CD14-positive monocyte (primary cell): ENCODE measurements around the gene NKAIN2. TPM values are rescaled to one million over a fixed set of nuclear protein-coding genes. Genes with fewer than 3 reads are reported as not detected.

Experiments used
- DNase-seq, 3 donors: peaks; one replicate each; pipeline ENCODE4 v3.0.0-alpha.2; 2011 to 2022
- H2AFZ ChIP-seq: 2 replicates; pipeline ENCODE4 v1.6.0; 2012; ENCODE audit warnings: mild to moderate bottlenecking, low read depth, low read length, inconsistent platforms; ENCODE audit not compliant: insufficient read depth, poor library complexity, severe bottlenecking
- H3K27ac ChIP-seq, 2 donors: 1 replicate in 1 of 2; 2 replicates in 1 of 2; pipeline ENCODE4 v1.5.1; 2012 to 2013; ENCODE audit warnings: low read length in 2 of 2, control low read depth in 1 of 2, inconsistent platforms in 1 of 2, low read depth in 1 of 2, mild to moderate bottlenecking in 1 of 2
- H3K27me3 ChIP-seq, 2 donors: one replicate each; pipeline versions ENCODE4 v1.6.0 to v1.6.1; 2011 to 2013; ENCODE audit warnings: low read length in 2 of 2; ENCODE audit not compliant: control insufficient read depth in 2 of 2, insufficient read depth in 2 of 2
- H3K36me3 ChIP-seq, 2 donors: replicated peaks in 1 of 2; 1 replicate in 1 of 2; 2 replicates in 1 of 2; pipeline versions ENCODE4 v1.5.1 to v1.6.1; 2012 to 2013; ENCODE audit warnings: low read length in 2 of 2, control low read depth in 1 of 2, inconsistent platforms in 1 of 2, mild to moderate bottlenecking in 1 of 2; ENCODE audit not compliant: insufficient read depth in 2 of 2, control insufficient read depth in 1 of 2
- H3K4me1 ChIP-seq, 2 donors: 1 replicate in 1 of 2; 2 replicates in 1 of 2; pipeline versions ENCODE4 v1.5.1 to v1.6.1; 2012 to 2013; ENCODE audit warnings: low read length in 2 of 2, control low read depth in 1 of 2, inconsistent platforms in 1 of 2, mild to moderate bottlenecking in 1 of 2, moderate library complexity in 1 of 2; ENCODE audit not compliant: insufficient read depth in 2 of 2, control insufficient read depth in 1 of 2
- H3K4me2 ChIP-seq: replicated peaks from 2 replicates; pipeline ENCODE3; 2012; ENCODE audit warnings: low read length, moderate library complexity, mild to moderate bottlenecking; ENCODE audit not compliant: poor library complexity, severe bottlenecking; ENCODE audit errors: extremely low read depth
- H3K4me3 ChIP-seq, 3 experiments: fragments of 200-600 bp in 1 of 3; sonication (generic) in 1 of 3; replicated peaks in 1 of 3; 1 replicate in 2 of 3; 2 replicates in 1 of 3; pipeline ENCODE4 v1.5.1; 2011 to 2013; ENCODE audit warnings: low read length in 3 of 3, mild to moderate bottlenecking in 3 of 3, control low read depth in 2 of 3, low read depth in 2 of 3, inconsistent platforms in 1 of 3, moderate library complexity in 1 of 3
- H3K79me2 ChIP-seq: 2 replicates; pipeline ENCODE4 v1.6.0; 2012; ENCODE audit warnings: mild to moderate bottlenecking, control low read depth, inconsistent platforms, low read length, moderate library complexity; ENCODE audit not compliant: insufficient read depth
- H3K9ac ChIP-seq: 2 replicates; pipeline ENCODE4 v1.6.0; 2017; ENCODE audit warnings: low read length, mild to moderate bottlenecking; ENCODE audit not compliant: insufficient read depth, poor library complexity, severe bottlenecking
- H3K9me3 ChIP-seq, 2 donors: replicated peaks in 1 of 2; 1 replicate in 1 of 2; 2 replicates in 1 of 2; pipeline versions ENCODE4 v1.5.1 to v1.6.1; 2012 to 2013; ENCODE audit warnings: low read length in 2 of 2, control low read depth in 1 of 2; ENCODE audit not compliant: control insufficient read depth in 1 of 2, insufficient read depth in 1 of 2
- H4K20me1 ChIP-seq: 2 replicates; pipeline ENCODE4 v1.6.0; 2012; ENCODE audit warnings: mild to moderate bottlenecking, low read length, control low read depth, moderate library complexity; ENCODE audit not compliant: insufficient read depth
- H3K27ac Mint-ChIP-seq, 7 donors: one replicate each; pipeline ENCODE4 v1.8.0; 2020; ENCODE audit warnings: mild to moderate bottlenecking in 7 of 7, mixed read lengths in 7 of 7, moderate library complexity in 6 of 7, inconsistent platforms in 2 of 7
- H3K27me3 Mint-ChIP-seq, 3 donors: one replicate each; pipeline ENCODE4 v1.8.0; 2021 to 2022; ENCODE audit warnings: low read depth in 3 of 3, mild to moderate bottlenecking in 3 of 3, mixed read lengths in 3 of 3, moderate library complexity in 3 of 3, inconsistent platforms in 1 of 3
- H3K36me3 Mint-ChIP-seq, 2 donors: one replicate each; pipeline ENCODE4 v1.8.0; 2020; ENCODE audit warnings: mixed read lengths in 2 of 2, inconsistent platforms in 1 of 2, mild to moderate bottlenecking in 1 of 2
- H3K4me1 Mint-ChIP-seq: one replicate; pipeline ENCODE4 v1.8.0; 2020; ENCODE audit warnings: mild to moderate bottlenecking, mixed read lengths
- H3K4me3 Mint-ChIP-seq, 2 donors: one replicate each; pipeline ENCODE4 v1.8.0; 2020; ENCODE audit warnings: mild to moderate bottlenecking in 2 of 2, mixed read lengths in 2 of 2, moderate library complexity in 1 of 2
- H3K9me3 Mint-ChIP-seq, 7 donors: one replicate each; pipeline ENCODE4 v1.8.0; 2020 to 2022; ENCODE audit warnings: mixed read lengths in 7 of 7, mild to moderate bottlenecking in 6 of 7, moderate library complexity in 6 of 7, inconsistent platforms in 2 of 7
- CTCF ChIP-seq: fragments of 200-600 bp; IDR thresholded peaks from one replicate; pipeline ENCODE4 v1.8.0; 2022; ENCODE audit warnings: antibody characterized with exemption, mild to moderate bottlenecking
- WGBS: methylation state at CpG from one replicate; pipeline ENCODE4 v1.1.5; 2013; ENCODE audit warnings: missing lambda C conversion rate; ENCODE audit not compliant: insufficient coverage; 5-methylcytosine and 5-hydroxymethylcytosine counted together
- intact Hi-C, 2 donors: fragments of 100-400 bp; cut with micrococcal nuclease; formaldehyde crosslinking; loops; one replicate each; pipeline versions ENCODE4 v1.15.0 to v1.15.1; 2023
- polyA plus RNA-seq, 3 donors: library from polyadenylated mRNA; depleted of rRNA in 1 of 3; unstranded in 2 of 3; stranded (reverse) in 1 of 3; fragments of 300-500 nt in 2 of 3; fragments of >200 nt in 1 of 3; fragmentation: Illumina TruSeq in 2 of 3; gene quantifications; 1 replicate in 2 of 3; 2 replicates in 1 of 3; pipeline ENCODE4 v1.2.3, GENCODE V29; 2012 to 2021

Gene NKAIN2
- polyA plus RNA-seq, 3 donors = not detected

- Histone ChIP-seq H3K36me3 (no peaks in the 10 kb centered on the region), H3K27me3 (no peaks in the 10 kb centered on the region), H4K20me1 (no peaks in the 10 kb centered on the region), H2AFZ (no peak overlapping the region), H3K9ac (no peak overlapping the region), H3K4me1 (no peaks in the 10 kb centered on the region), H3K79me2 (no peaks in the 10 kb centered on the region), H3K27ac (no peak overlapping the region), H3K4me3 (no peak overlapping the region), H3K9me3 (no peaks in the 10 kb centered on the region), H3K4me2 (no peak overlapping the region)
- Mint-ChIP-seq H3K4me1 (peaks cover 3% of the 10 kb centered on the region), H3K27ac (no peak overlapping the region), H3K9me3 (peaks cover 0 to 5% (median 0%) of the 10 kb centered on the region in 7 donors), H3K4me3 (no peak overlapping the region), H3K27me3 (no peaks in the 10 kb centered on the region), H3K36me3 (no peaks in the 10 kb centered on the region)
- intact Hi-C loops = no loop called here
- WGBS = 50% methylated on average over 1 of the region's 1 CpG
- TF ChIP-seq CTCF = no peak
- no peak for DNase-seq
Measured at GRCh38 chr6:124768224-124768623, 964.6 kb downstream of the NKAIN2 start.

- no peak overlapping the region for H3K4me3 ChIP-seq
- no peak for DNase-seq
- no peaks in the 10 kb centered on the region for H3K79me2 ChIP-seq
- Mint-ChIP-seq H3K4me3 (no peak overlapping the region), H3K9me3 (peaks cover 0 to 5% (median 0%) of the 10 kb centered on the region in 7 donors), H3K4me1 (no peaks in the 10 kb centered on the region), H3K27ac (no peak overlapping the region), H3K27me3 (no peaks in the 10 kb centered on the region), H3K36me3 (no peaks in the 10 kb centered on the region)
- no CpG with 5 or more reads among the region's 1 CpG for WGBS
- intact Hi-C loops = no loop called here
- no peaks in the 10 kb centered on the region for H3K27me3 ChIP-seq
- no peak overlapping the region for H3K9ac ChIP-seq
- no peaks in the 10 kb centered on the region for H3K4me1 ChIP-seq
- no peak overlapping the region for H2AFZ ChIP-seq
- H3K36me3 ChIP-seq = no peaks in the 10 kb centered on the region
- no peaks in the 10 kb centered on the region for H4K20me1 ChIP-seq
- no peak overlapping the region for H3K27ac ChIP-seq
- TF ChIP-seq CTCF = no peak
- H3K4me2 ChIP-seq = no peak overlapping the region
- no peaks in the 10 kb centered on the region for H3K9me3 ChIP-seq
Measured at GRCh38 chr6:124769811-124770544, 966.3 kb downstream of the NKAIN2 start.
